ENCODE results near the gene UNC119.
"Not testable (repeated sequence)": the region's sequence is repeated elsewhere in the genome, so short reads cannot be mapped to it uniquely, and the experiment has no call there.

Gene UNC119

GRCh38 chr17:28576758-28577465 lies 24.5 kb upstream of the UNC119 start, which contains the start of gene ALDOC:
Gene ALDOC, minus strand, starts transcription at chr17:28576895. Its CDS starts 1,363 bp downstream, at chr17:28575532.
- H3K27ac ChIP-seq: peak within 1 kb of the TSS in 1 of 2 donors; percentile 42
- peak; percentile 93 for DNase-seq (ENCODE audit: low spot score)
- peak within 1 kb of the TSS; percentile 55 for H3K4me3 ChIP-seq
- no peak for TF ChIP-seq CTCF (IDR thresholded peaks at IDR 0.05)

- H3K4me3 ChIP-seq; H3K27ac ChIP-seq; DNase-seq (ENCODE audit: low spot score): not testable (repeated sequence)
These were observed 23.6 kb upstream of the UNC119 start for GRCh38 chr17:28576016-28576415.

- TF ChIP-seq CTCF (IDR thresholded peaks at IDR 0.05): no peak
- Histone ChIP-seq H3K4me3 (no peak overlapping the region), H3K27ac (no peak overlapping the region)
- peak; percentile 62 for DNase-seq (ENCODE audit: low spot score)
These were observed 22.8 kb upstream of the UNC119 start for GRCh38 chr17:28575126-28575795.

- no peak for TF ChIP-seq CTCF (IDR thresholded peaks at IDR 0.05)
- Histone ChIP-seq H3K27ac (no peak overlapping the region), H3K4me3 (no peak overlapping the region)
- peak; percentile 40 for DNase-seq (ENCODE audit: low spot score)
These were observed 22.1 kb upstream of the UNC119 start for GRCh38 chr17:28574526-28574925.

- Histone ChIP-seq H3K27ac (no peak overlapping the region), H3K4me3 (no peak overlapping the region)
- peak; percentile 64 for DNase-seq (ENCODE audit: low spot score)
- no peak for TF ChIP-seq CTCF (IDR thresholded peaks at IDR 0.05)
These were observed 21.6 kb upstream of the UNC119 start for GRCh38 chr17:28573966-28574480.

- H3K27ac ChIP-seq: no peak overlapping the region
- H3K4me3 ChIP-seq: no peak overlapping the region
- TF ChIP-seq CTCF (IDR thresholded peaks at IDR 0.05): no peak
- DNase-seq (ENCODE audit: low spot score): peak; percentile 66
These were observed 21.1 kb upstream of the UNC119 start for GRCh38 chr17:28573521-28573920.

GRCh38 chr17:28573040-28573380 lies 20.6 kb upstream of the UNC119 start:
- no peak for DNase-seq (ENCODE audit: low spot score)
- H3K27ac ChIP-seq: no peak overlapping the region
- H3K4me3 ChIP-seq: no peak overlapping the region
- TF ChIP-seq CTCF (IDR thresholded peaks at IDR 0.05): no peak

Data from coronary artery (tissue), 2 donors.